ENCODE measurements around the gene HTRA2.

DNA sequence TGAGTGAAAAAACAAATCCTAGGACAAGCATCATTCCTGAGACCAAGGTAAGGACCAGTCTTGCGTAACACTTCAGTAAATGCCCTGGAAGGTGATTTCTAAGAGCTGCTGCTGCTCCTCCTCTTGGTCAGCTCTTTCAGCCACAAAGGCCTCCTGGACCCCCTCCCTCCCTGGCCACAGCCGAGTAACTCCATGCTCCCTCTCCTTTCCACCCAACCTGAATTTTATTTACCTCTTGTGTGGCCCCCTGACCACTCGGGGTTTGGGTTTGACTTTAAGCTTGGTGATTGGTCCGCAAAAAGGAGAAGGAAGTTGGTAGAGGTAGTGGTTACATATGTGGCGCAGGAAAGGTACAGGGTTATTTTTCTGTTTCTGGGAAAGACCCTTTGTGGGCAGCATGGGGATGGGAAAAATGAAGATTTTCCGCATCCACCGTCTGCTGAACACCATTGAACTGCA is 9.2 kb downstream of the HTRA2 start:
- TF ChIP-seq, protein P1, sequence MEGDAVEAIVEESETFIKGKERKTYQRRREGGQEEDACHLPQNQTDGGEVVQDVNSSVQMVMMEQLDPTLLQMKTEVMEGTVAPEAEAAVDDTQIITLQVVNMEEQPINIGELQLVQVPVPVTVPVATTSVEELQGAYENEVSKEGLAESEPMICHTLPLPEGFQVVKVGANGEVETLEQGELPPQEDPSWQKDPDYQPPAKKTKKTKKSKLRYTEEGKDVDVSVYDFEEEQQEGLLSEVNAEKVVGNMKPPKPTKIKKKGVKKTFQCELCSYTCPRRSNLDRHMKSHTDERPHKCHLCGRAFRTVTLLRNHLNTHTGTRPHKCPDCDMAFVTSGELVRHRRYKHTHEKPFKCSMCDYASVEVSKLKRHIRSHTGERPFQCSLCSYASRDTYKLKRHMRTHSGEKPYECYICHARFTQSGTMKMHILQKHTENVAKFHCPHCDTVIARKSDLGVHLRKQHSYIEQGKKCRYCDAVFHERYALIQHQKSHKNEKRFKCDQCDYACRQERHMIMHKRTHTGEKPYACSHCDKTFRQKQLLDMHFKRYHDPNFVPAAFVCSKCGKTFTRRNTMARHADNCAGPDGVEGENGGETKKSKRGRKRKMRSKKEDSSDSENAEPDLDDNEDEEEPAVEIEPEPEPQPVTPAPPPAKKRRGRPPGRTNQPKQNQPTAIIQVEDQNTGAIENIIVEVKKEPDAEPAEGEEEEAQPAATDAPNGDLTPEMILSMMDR (conservative IDR thresholded peaks at IDR 0.05), result no peak
- TF ChIP-seq ZFX (IDR thresholded peaks at IDR 0.05), result no peak

Data from C4-2B (cell line).